NCI-H2029 (cell line): ENCODE measurements around the gene TCFL5.

Experiments used
- DNase-seq: peaks from one replicate; lab custom pipeline; 2025; lab: John Stamatoyannopoulos, UW

Gene TCFL5

GRCh38 chr20:62880147-62880934 lies 18.7 kb upstream of the TCFL5 start:
- no peak for DNase-seq

GRCh38 chr20:62879275-62880146 lies 17.9 kb upstream of the TCFL5 start:
- DNase-seq = no peak

- no peak for DNase-seq
Measured at GRCh38 chr20:62878244-62879038, 16.8 kb upstream of the TCFL5 start.

GRCh38 chr20:62876902-62877816 lies 15.5 kb upstream of the TCFL5 start:
- no peak for DNase-seq

- no peak for DNase-seq
Measured at GRCh38 chr20:62876501-62876901, 14.9 kb upstream of the TCFL5 start.

- peak; percentile 88 for DNase-seq
Measured at GRCh38 chr20:62875419-62876361, 14.1 kb upstream of the TCFL5 start.

GRCh38 chr20:62874964-62875344 lies 13.3 kb upstream of the TCFL5 start:
- no peak for DNase-seq

GRCh38 chr20:62873681-62874031 lies 12.0 kb upstream of the TCFL5 start:
- peak; percentile 28 for DNase-seq

- no peak for DNase-seq
Measured at GRCh38 chr20:62873280-62873679, 11.7 kb upstream of the TCFL5 start.

- no peak for DNase-seq
Measured at GRCh38 chr20:62872862-62873261, 11.2 kb upstream of the TCFL5 start.

- peak; percentile 33 for DNase-seq
Measured at GRCh38 chr20:62872184-62872847, 10.7 kb upstream of the TCFL5 start.

- no peak for DNase-seq
Measured at GRCh38 chr20:62864207-62864606, 2.6 kb upstream of the TCFL5 start.

GRCh38 chr20:62860924-62861691 lies 514 bp downstream of the TCFL5 start:
- no peak for DNase-seq

GRCh38 chr20:62860391-62860923 lies 1.2 kb downstream of the TCFL5 start:
- no peak for DNase-seq

- DNase-seq = no peak
Measured at GRCh38 chr20:62859721-62860120, 1.9 kb downstream of the TCFL5 start.

GRCh38 chr20:62858058-62858830 lies 3.4 kb downstream of the TCFL5 start:
- DNase-seq = no peak

GRCh38 chr20:62856931-62857619 lies 4.5 kb downstream of the TCFL5 start:
- no peak for DNase-seq
